NCI-H2227 treated with DMSO at 0.1 percent for 48 hours (cell line): ENCODE results near the gene TAF6.

Experiments
- DNase-seq: peaks from one replicate; lab custom pipeline; 2025; lab: John Stamatoyannopoulos, UW

Gene TAF6

GRCh38 chr7:100120733-100121036 lies 1.5 kb upstream of the TAF6 start:
- DNase-seq = no peak

GRCh38 chr7:100119970-100120732 lies 993 bp upstream of the TAF6 start:
- DNase-seq = peak; percentile 79

- no peak for DNase-seq
Measured at GRCh38 chr7:100118388-100119071, 628 bp downstream of the TAF6 start.

GRCh38 chr7:100115026-100115425 lies 4.1 kb downstream of the TAF6 start:
- no peak for DNase-seq

GRCh38 chr7:100111914-100112313 lies 7.2 kb downstream of the TAF6 start:
- DNase-seq = no peak

- DNase-seq = no peak
Measured at GRCh38 chr7:100111156-100111555, 8.0 kb downstream of the TAF6 start.

GRCh38 chr7:100109521-100110163 lies 9.5 kb downstream of the TAF6 start:
- DNase-seq = no peak

GRCh38 chr7:100107890-100108289 lies 11.3 kb downstream of the TAF6 start:
- DNase-seq = no peak

GRCh38 chr7:100107125-100107737 lies 11.9 kb downstream of the TAF6 start:
- no peak for DNase-seq

- no peak for DNase-seq
Measured at GRCh38 chr7:100106633-100107032, 12.5 kb downstream of the TAF6 start.

- no peak for DNase-seq
Measured at GRCh38 chr7:100105534-100105933, 13.6 kb downstream of the TAF6 start.

GRCh38 chr7:100102950-100103840 lies 16.0 kb downstream of the TAF6 start:
- DNase-seq = no peak

GRCh38 chr7:100101016-100101862 lies 17.9 kb downstream of the TAF6 start, which contains the start of the genes AP4M1 and MCM7:
AP4M1 (plus strand) TSS chr7:100101643; CDS start chr7:100101715, 72 bp downstream.
MCM7 (minus strand) TSS chr7:100101397; CDS start chr7:100101294, 103 bp downstream.
- peak; percentile 99 for DNase-seq

- peak; percentile 98 for DNase-seq
Measured at GRCh38 chr7:100100420-100101015, 18.6 kb downstream of the TAF6 start.

GRCh38 chr7:100099452-100099851 lies 19.7 kb downstream of the TAF6 start:
- no peak for DNase-seq

- DNase-seq = no peak
Measured at GRCh38 chr7:100098913-100099312, 20.2 kb downstream of the TAF6 start.

- DNase-seq = no peak
Measured at GRCh38 chr7:100095704-100096103, 23.5 kb downstream of the TAF6 start.

GRCh38 chr7:100095289-100095688 lies 23.9 kb downstream of the TAF6 start:
- no peak for DNase-seq

GRCh38 chr7:100093925-100094486 lies 25.2 kb downstream of the TAF6 start:
- no peak for DNase-seq

- no peak for DNase-seq
Measured at GRCh38 chr7:100093498-100093897, 25.7 kb downstream of the TAF6 start.
